Measurements from ENCODE around the gene KCNF1.

GRCh38 chr2:10878268-10878915 is 33.3 kb upstream of the KCNF1 start:
- no peak for TF ChIP-seq POLR2AphosphoS5 (IDR thresholded peaks at IDR 0.05; ENCODE audit: low read depth, low read length)
- TF ChIP-seq POLR2A (IDR thresholded peaks at IDR 0.05; ENCODE audit: low read depth, low read length): no peak
- TF ChIP-seq PAX5 (IDR thresholded peaks at IDR 0.05; ENCODE audit: insufficient read depth, low read length, severe bottlenecking): no peak
